Astrocyte of the spinal cord (primary cell): ENCODE data around the gene RETREG3.
"Not testable (repeated sequence)": the region's sequence is repeated elsewhere in the genome, so short reads cannot be mapped to it uniquely, and the experiment has no call there.

Source experiments
- DNase-seq: peaks from one replicate; pipeline ENCODE4 v3.0.0; 2011; ENCODE audit warnings: low read depth, low spot score
- H3K4me3 ChIP-seq: 2 replicates; pipeline ENCODE4 v1.5.1; 2011; ENCODE audit warnings: low read depth, mild to moderate bottlenecking, low read length, moderate library complexity
- CTCF ChIP-seq: IDR thresholded peaks from 2 replicates; pipeline ENCODE4 v1.5.1; 2012; ENCODE audit warnings: low read depth, mild to moderate bottlenecking, low read length, inconsistent platforms
- in situ Hi-C: cut with HindIII; loops from 2 replicates; pipeline ENCODE4 v1.10.0; 2017; ENCODE audit warnings: low sequenced_read_pairs

RETREG3 gene

GRCh38 chr17:42612013-42612412 lies 2.8 kb upstream of the RETREG3 start:
- in situ Hi-C loops, result no loop called here
- no peak for TF ChIP-seq CTCF
- no peak for DNase-seq
- H3K4me3 ChIP-seq, result no peak overlapping the region

- in situ Hi-C loops, DNase-seq: not testable (repeated sequence)
- peak overlapping the region; percentile 77 for H3K4me3 ChIP-seq
Observed at GRCh38 chr17:42609814-42610801, 934 bp upstream of the RETREG3 start.

- in situ Hi-C loops, result no loop called here
- H3K4me3 ChIP-seq, result peak overlapping the region; percentile 93
- DNase-seq, result peak; percentile 12
- no peak for TF ChIP-seq CTCF
Observed at GRCh38 chr17:42608305-42609181, 631 bp downstream of the RETREG3 start.

GRCh38 chr17:42607769-42608168 lies 1.4 kb downstream of the RETREG3 start:
- H3K4me3 ChIP-seq, result peak overlapping the region; percentile 93
- DNase-seq, result no peak
- no peak for TF ChIP-seq CTCF
- in situ Hi-C loops, result no loop called here

GRCh38 chr17:42603318-42603717 lies 5.9 kb downstream of the RETREG3 start:
- no peak for TF ChIP-seq CTCF
- DNase-seq, result no peak
- H3K4me3 ChIP-seq, result no peak overlapping the region
- in situ Hi-C loops, result no loop called here

GRCh38 chr17:42598905-42599304 lies 10.3 kb downstream of the RETREG3 start:
- in situ Hi-C loops, result no loop called here
- H3K4me3 ChIP-seq, result no peak overlapping the region
- DNase-seq, result no peak
- no peak for TF ChIP-seq CTCF

- TF ChIP-seq CTCF, result no peak
- no peak for DNase-seq
- in situ Hi-C loops, result no loop called here
- H3K4me3 ChIP-seq, result no peak overlapping the region
Observed at GRCh38 chr17:42596386-42596785, 12.8 kb downstream of the RETREG3 start.
